HG02642 (cell line): Measurements from ENCODE around the gene FLT3.

Experiments used
- ATAC-seq: cut with Tn5 transposase; IDR thresholded peaks from one replicate; pipeline ENCODE4 v1.9.1; 2021; ENCODE audit warnings: mild to moderate bottlenecking; ENCODE audit not compliant: unreplicated experiment, poor library complexity

FLT3 gene

GRCh38 chr13:27976362-27977091 is 123.8 kb downstream of the FLT3 start:
- ATAC-seq = no peak

- no peak for ATAC-seq
Measured at GRCh38 chr13:27975564-27976361, 124.6 kb downstream of the FLT3 start.

GRCh38 chr13:27973961-27974662 is 126.3 kb downstream of the FLT3 start:
- ATAC-seq = no peak

- no peak for ATAC-seq
Measured at GRCh38 chr13:27973291-27973690, 127.1 kb downstream of the FLT3 start.

GRCh38 chr13:27972478-27972820 is 127.9 kb downstream of the FLT3 start:
- no peak for ATAC-seq

- ATAC-seq = no peak
Measured at GRCh38 chr13:27971776-27972477, 128.4 kb downstream of the FLT3 start.

- no peak for ATAC-seq
Measured at GRCh38 chr13:27971236-27971645, 129.1 kb downstream of the FLT3 start.

- no peak for ATAC-seq
Measured at GRCh38 chr13:27970382-27971235, 129.8 kb downstream of the FLT3 start.

- no peak for ATAC-seq
Measured at GRCh38 chr13:27969866-27970229, 130.5 kb downstream of the FLT3 start.

GRCh38 chr13:27969082-27969865 is 131.1 kb downstream of the FLT3 start, which contains the start of gene CDX2:
Gene CDX2 (minus strand): TSS chr13:27969315. CDS start chr13:27969006, 309 bp downstream.
- no peak for ATAC-seq

- no peak for ATAC-seq
Measured at GRCh38 chr13:27968316-27969081, 131.9 kb downstream of the FLT3 start.

- ATAC-seq = no peak
Measured at GRCh38 chr13:27967736-27968315, 132.6 kb downstream of the FLT3 start.

- ATAC-seq = no peak
Measured at GRCh38 chr13:27967203-27967735, 133.1 kb downstream of the FLT3 start.

GRCh38 chr13:27966641-27967202 is 133.7 kb downstream of the FLT3 start:
- no peak for ATAC-seq

- ATAC-seq = no peak
Measured at GRCh38 chr13:27965740-27966640, 134.4 kb downstream of the FLT3 start.

GRCh38 chr13:27965343-27965739 is 135.0 kb downstream of the FLT3 start:
- no peak for ATAC-seq
